ENCODE measurements around the gene SLC25A33. TPM values are rescaled to one million over a fixed set of nuclear protein-coding genes. Genes with fewer than 3 reads are reported as not detected.

The SLC25A33 gene
- total RNA-seq, 1 experiment from 2014 or later = 13.4 TPM

GRCh38 chr1:9600861-9601834, 61.9 kb downstream of the SLC25A33 start:
- DNase-seq (ENCODE audit: low spot score) = no peak

- no peak for DNase-seq (ENCODE audit: low spot score)
Measured at GRCh38 chr1:9601942-9602793, 62.9 kb downstream of the SLC25A33 start.

- no peak for DNase-seq (ENCODE audit: low spot score)
Measured at GRCh38 chr1:9602794-9603167, 63.5 kb downstream of the SLC25A33 start.

GRCh38 chr1:9603307-9603706, 64.0 kb downstream of the SLC25A33 start:
- DNase-seq (ENCODE audit: low spot score) = no peak

- no peak for DNase-seq (ENCODE audit: low spot score)
Measured at GRCh38 chr1:9603766-9604753, 64.8 kb downstream of the SLC25A33 start.

GRCh38 chr1:9604836-9605235, 65.6 kb downstream of the SLC25A33 start:
- no peak for DNase-seq (ENCODE audit: low spot score)

GRCh38 chr1:9605946-9606455, 66.7 kb downstream of the SLC25A33 start:
- DNase-seq (ENCODE audit: low spot score) = no peak

GRCh38 chr1:9606458-9606857, 67.2 kb downstream of the SLC25A33 start:
- no peak for DNase-seq (ENCODE audit: low spot score)

- DNase-seq (ENCODE audit: low spot score) = no peak
Measured at GRCh38 chr1:9606948-9607347, 67.7 kb downstream of the SLC25A33 start.

GRCh38 chr1:9607352-9607751, 68.1 kb downstream of the SLC25A33 start:
- DNase-seq (ENCODE audit: low spot score) = no peak

GRCh38 chr1:9609998-9610397, 70.7 kb downstream of the SLC25A33 start:
- no peak for DNase-seq (ENCODE audit: low spot score)

GRCh38 chr1:9610548-9610947, 71.3 kb downstream of the SLC25A33 start:
- no peak for DNase-seq (ENCODE audit: low spot score)

- DNase-seq (ENCODE audit: low spot score) = no peak
Measured at GRCh38 chr1:9611716-9612115, 72.5 kb downstream of the SLC25A33 start.

GRCh38 chr1:9612162-9612845, 73.0 kb downstream of the SLC25A33 start:
- no peak for DNase-seq (ENCODE audit: low spot score)

GRCh38 chr1:9612871-9613624, 73.8 kb downstream of the SLC25A33 start:
- DNase-seq (ENCODE audit: low spot score) = no peak

- no peak for DNase-seq (ENCODE audit: low spot score)
Measured at GRCh38 chr1:9613625-9614299, 74.5 kb downstream of the SLC25A33 start.

GRCh38 chr1:9615316-9616063, 76.2 kb downstream of the SLC25A33 start:
- peak; percentile 32 for DNase-seq (ENCODE audit: low spot score)

- DNase-seq (ENCODE audit: low spot score) = no peak
Measured at GRCh38 chr1:9618909-9619679, 79.8 kb downstream of the SLC25A33 start.
